Panc1 (cell line): Measurements from ENCODE around the gene SERINC3. TPM values are rescaled to one million over a fixed set of nuclear protein-coding genes. Genes with fewer than 3 reads are reported as not detected.

Experiments
- ATAC-seq: fragments of 200-7000 bp; cut with Tn5 transposase; 2 replicates; pipeline ENCODE4 v1.9.1; 2020; ENCODE audit warnings: mild to moderate bottlenecking, moderate library complexity
- BruUV-seq: library from RNA; stranded (reverse); fragments of 400-500 nt; replicated peaks from 2 replicates; lab custom pipeline; 2021; lab: Mats Ljungman, UMichigan
- CTCF ChIA-PET: fragments of 300-600 bp; sonication (Branson Sonifier 250); formaldehyde crosslinking; loops from one replicate; lab custom pipeline; 2022; ENCODE audit warnings: antibody characterized with exemption; lab: Charles Lee
- POLR2A ChIA-PET: fragments of 300-600 bp; sonication (Branson Sonifier 250); formaldehyde crosslinking; loops from one replicate; lab custom pipeline; 2022; ENCODE audit warnings: antibody characterized with exemption; lab: Charles Lee
- DNase-seq: peaks from one replicate; pipeline ENCODE4 v3.0.0-alpha.2; 2010; ENCODE audit warnings: low read depth, low spot score
- H3K27ac ChIP-seq: 2 replicates; pipeline ENCODE4 v1.5.1; 2011; ENCODE audit warnings: mild to moderate bottlenecking, low read length, inconsistent platforms
- H3K27me3 ChIP-seq: fragments of 200-500 bp; sonication (Bioruptor generic); 2 replicates; pipeline ENCODE4 v1.6.0; 2014; ENCODE audit warnings: low read length, inconsistent platforms; ENCODE audit not compliant: control insufficient read depth, insufficient read depth
- H3K36me3 ChIP-seq: fragments of 200-500 bp; sonication (Bioruptor generic); 2 replicates; pipeline ENCODE4 v1.5.1; 2014; ENCODE audit warnings: inconsistent platforms, mild to moderate bottlenecking, low read length, moderate library complexity; ENCODE audit not compliant: control insufficient read depth, insufficient read depth
- H3K4me1 ChIP-seq: 2 replicates; pipeline ENCODE4 v1.5.1; 2011; ENCODE audit warnings: inconsistent platforms, mild to moderate bottlenecking, low read length, moderate library complexity; ENCODE audit not compliant: control insufficient read depth, insufficient read depth
- H3K4me3 ChIP-seq, 2 experiments: 2 replicates each; pipeline ENCODE4 v1.5.1; 2011 to 2012; ENCODE audit warnings: low read depth in 2 of 2, low read length in 2 of 2, mild to moderate bottlenecking in 2 of 2, inconsistent platforms in 1 of 2, moderate library complexity in 1 of 2
- H3K9me3 ChIP-seq: fragments of 200-500 bp; sonication (Bioruptor generic); 2 replicates; pipeline ENCODE4 v1.5.1; 2014; ENCODE audit warnings: low read depth, mild to moderate bottlenecking, inconsistent platforms, low read length, moderate library complexity; ENCODE audit not compliant: control insufficient read depth, insufficient read depth
- CTCF ChIP-seq: fragments of 450-650 bp; IDR thresholded peaks from 2 replicates; pipeline ENCODE4 v1.5.1; 2017; ENCODE audit warnings: mild to moderate bottlenecking
- POLR2AphosphoS5 ChIP-seq: IDR thresholded peaks from 2 replicates; pipeline ENCODE4 v1.6.1; 2012; ENCODE audit warnings: mild to moderate bottlenecking, low read depth, low read length, moderate library complexity
- SIN3A ChIP-seq: IDR thresholded peaks from 2 replicates; pipeline ENCODE4 v1.6.1; 2012; ENCODE audit warnings: low read depth, mild to moderate bottlenecking, low read length, moderate library complexity, borderline replicate concordance; ENCODE audit not compliant: insufficient read depth
- TCF7L2 ChIP-seq: IDR thresholded peaks from 2 replicates; pipeline ENCODE4 v1.6.1; 2011; ENCODE audit warnings: mild to moderate bottlenecking, low read depth, low read length, inconsistent platforms
- in situ Hi-C: cut with HindIII; loops from 2 replicates; pipeline ENCODE4 v1.10.0; 2016; ENCODE audit warnings: low sequenced_read_pairs, low pct_unique_long_range_greater_than_20kb
- intact Hi-C: fragments of 100-400 bp; cut with micrococcal nuclease; formaldehyde crosslinking; loops from one replicate; pipeline ENCODE4 v1.10.0; 2022; ENCODE audit not compliant: unreplicated experiment
- total RNA-seq: library from RNA; stranded (reverse); gene quantifications from one replicate; pipeline ENCODE4 v1.2.1, GENCODE V29; 2021; ENCODE audit not compliant: unreplicated experiment
- TF ChIP-seq, protein P1 (sequence below), 2 experiments: IDR thresholded peaks; 2 replicates each; pipeline ENCODE4 v1.6.1; 2011 to 2012; ENCODE audit warnings: low read depth in 2 of 2, control low read depth in 1 of 2, low read length in 1 of 2, mild to moderate bottlenecking in 1 of 2, moderate library complexity in 1 of 2; ENCODE audit not compliant: insufficient read depth in 1 of 2

Gene SERINC3
- total RNA-seq, 1 experiment from 2014 or later: 76.4 TPM

- no peak for DNase-seq
- no TSS peak for BruUV-seq
- no peak for ATAC-seq
- intact Hi-C loops: no loop called here
- no peaks in the 10 kb centered on the region for H3K9me3 ChIP-seq
- peaks cover 7% of the 10 kb centered on the region; the same call in 1 of the 2 replicates for H3K36me3 ChIP-seq
- CTCF ChIA-PET: no interaction called here
- TF ChIP-seq, protein P1, sequence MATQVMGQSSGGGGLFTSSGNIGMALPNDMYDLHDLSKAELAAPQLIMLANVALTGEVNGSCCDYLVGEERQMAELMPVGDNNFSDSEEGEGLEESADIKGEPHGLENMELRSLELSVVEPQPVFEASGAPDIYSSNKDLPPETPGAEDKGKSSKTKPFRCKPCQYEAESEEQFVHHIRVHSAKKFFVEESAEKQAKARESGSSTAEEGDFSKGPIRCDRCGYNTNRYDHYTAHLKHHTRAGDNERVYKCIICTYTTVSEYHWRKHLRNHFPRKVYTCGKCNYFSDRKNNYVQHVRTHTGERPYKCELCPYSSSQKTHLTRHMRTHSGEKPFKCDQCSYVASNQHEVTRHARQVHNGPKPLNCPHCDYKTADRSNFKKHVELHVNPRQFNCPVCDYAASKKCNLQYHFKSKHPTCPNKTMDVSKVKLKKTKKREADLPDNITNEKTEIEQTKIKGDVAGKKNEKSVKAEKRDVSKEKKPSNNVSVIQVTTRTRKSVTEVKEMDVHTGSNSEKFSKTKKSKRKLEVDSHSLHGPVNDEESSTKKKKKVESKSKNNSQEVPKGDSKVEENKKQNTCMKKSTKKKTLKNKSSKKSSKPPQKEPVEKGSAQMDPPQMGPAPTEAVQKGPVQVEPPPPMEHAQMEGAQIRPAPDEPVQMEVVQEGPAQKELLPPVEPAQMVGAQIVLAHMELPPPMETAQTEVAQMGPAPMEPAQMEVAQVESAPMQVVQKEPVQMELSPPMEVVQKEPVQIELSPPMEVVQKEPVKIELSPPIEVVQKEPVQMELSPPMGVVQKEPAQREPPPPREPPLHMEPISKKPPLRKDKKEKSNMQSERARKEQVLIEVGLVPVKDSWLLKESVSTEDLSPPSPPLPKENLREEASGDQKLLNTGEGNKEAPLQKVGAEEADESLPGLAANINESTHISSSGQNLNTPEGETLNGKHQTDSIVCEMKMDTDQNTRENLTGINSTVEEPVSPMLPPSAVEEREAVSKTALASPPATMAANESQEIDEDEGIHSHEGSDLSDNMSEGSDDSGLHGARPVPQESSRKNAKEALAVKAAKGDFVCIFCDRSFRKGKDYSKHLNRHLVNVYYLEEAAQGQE (IDR thresholded peaks at IDR 0.05; ENCODE audit: insufficient read depth in 1 of 2, low read depth in 2 of 2, low read length in 1 of 2): no peak
- TF ChIP-seq CTCF: no peak
- TF ChIP-seq SIN3A: no peak
- no peak for TF ChIP-seq POLR2AphosphoS5
- TF ChIP-seq TCF7L2: no peak
- POLR2A ChIA-PET: no interaction called here
- H3K4me3 ChIP-seq: no peak overlapping the region
- no peaks in the 10 kb centered on the region for H3K27me3 ChIP-seq
- 0 out of 2 replicates have a peak, but pooled peaks cover 6% of the 10 kb centered on the region for H3K4me1 ChIP-seq
- in situ Hi-C loops: no loop called here
- no peak overlapping the region for H3K27ac ChIP-seq
Measured at GRCh38 chr20:44513871-44514270, 8.0 kb downstream of the SERINC3 start.

- Histone ChIP-seq H3K9me3 (no peaks in the 10 kb centered on the region), H3K4me3 (no peak overlapping the region), H3K36me3 (peaks cover 21% of the 10 kb centered on the region), H3K4me1 (0 out of 2 replicates have a peak, but pooled peaks cover 6% of the 10 kb centered on the region), H3K27ac (no peak overlapping the region), H3K27me3 (no peaks in the 10 kb centered on the region)
- ATAC-seq (no peak), DNase-seq (no peak)
- TF ChIP-seq TCF7L2 (no peak), SIN3A (no peak), CTCF (no peak), POLR2AphosphoS5 (no peak)
- TF ChIP-seq, protein P1 (IDR thresholded peaks at IDR 0.05; ENCODE audit: insufficient read depth in 1 of 2, low read depth in 2 of 2, low read length in 1 of 2): no peak
- ChIA-PET POLR2A (no interaction called here), CTCF (no interaction called here)
- no TSS peak for BruUV-seq
- in situ Hi-C loops: no loop called here
- intact Hi-C loops: no loop called here
Measured at GRCh38 chr20:44509762-44510161, 12.1 kb downstream of the SERINC3 start.
